Measurements from ENCODE around the gene NRXN2.

Gene NRXN2

DNA sequence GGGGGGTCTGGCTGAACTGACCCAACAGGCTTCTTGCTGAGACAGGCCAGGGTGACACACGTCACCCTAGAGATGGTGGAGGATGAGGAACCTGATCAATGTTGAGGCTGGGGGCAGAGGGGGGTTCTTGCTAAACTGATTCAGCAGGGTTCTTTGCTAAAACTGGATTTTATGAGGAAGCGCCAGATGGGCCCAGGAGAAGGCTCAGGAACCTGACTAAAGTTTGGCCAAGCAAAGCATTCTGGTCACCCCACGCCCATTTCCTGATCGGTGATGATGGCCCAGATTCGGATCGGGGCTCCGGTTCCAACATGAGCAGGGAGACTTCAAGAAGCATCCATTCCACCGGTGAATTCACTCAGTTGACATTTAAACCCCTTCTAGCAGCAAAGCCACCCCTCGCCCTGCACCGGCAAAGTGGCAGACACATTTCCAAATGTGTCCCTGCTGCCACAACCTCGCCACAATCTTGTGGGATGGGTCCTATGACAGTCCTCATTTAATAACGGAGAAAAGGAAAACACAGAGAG, 166.2 kb downstream of the NRXN2 start:
- DNase-seq = no peak
